ENCODE results near the gene ATP9B. TPM values are rescaled to one million over a fixed set of nuclear protein-coding genes. Genes with fewer than 3 reads are reported as not detected.

ATP9B gene
- total and polyA plus RNA-seq, 7 donors: 6.5 to 66.5 (median 28.1) TPM

DNA sequence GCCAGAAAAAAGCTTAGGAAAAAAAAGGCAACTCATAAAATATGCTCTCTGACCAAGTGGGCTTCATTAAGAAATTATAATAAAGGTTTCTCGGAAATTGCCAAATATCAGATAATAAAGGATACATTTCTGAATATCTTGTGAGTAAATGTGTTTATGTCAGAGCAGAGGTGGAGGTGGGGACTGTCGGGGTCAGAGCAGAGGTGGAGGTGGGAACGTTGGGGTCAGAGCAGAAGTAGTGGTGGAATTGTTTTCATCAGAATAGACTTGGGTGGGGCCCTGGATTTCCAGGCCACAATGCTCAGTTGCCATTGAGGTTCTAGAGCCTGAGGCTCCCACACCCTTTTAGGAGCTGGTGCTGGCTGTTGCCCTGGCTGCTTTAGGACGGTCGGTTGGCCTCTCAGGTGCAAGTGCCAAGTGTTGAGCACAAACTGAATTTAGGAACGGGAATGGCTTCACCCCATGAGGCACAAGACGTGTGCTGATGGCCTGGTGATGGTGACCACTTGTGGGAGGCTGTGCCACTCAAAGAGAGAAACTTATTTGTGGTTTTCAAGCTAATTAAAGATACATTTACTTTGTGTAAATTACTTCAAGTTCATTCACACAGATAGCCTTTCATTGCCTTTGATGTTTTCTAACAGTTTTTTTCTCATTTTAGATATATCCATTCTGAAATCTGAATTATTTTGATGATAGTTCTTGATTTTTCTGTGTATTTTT lies 131.5 kb downstream of the ATP9B start:
- Histone ChIP-seq H3K4me1 (no peaks in the 10 kb centered on the region), H3K27me3 (no peaks in the 10 kb centered on the region), H3K27ac (no peak overlapping the region), H3K36me3 (peaks cover 0 to 6% (median 0%) of the 10 kb centered on the region in 4 donors), H3K4me3 (no peak overlapping the region), H3K9me3 (no peaks in the 10 kb centered on the region)
- TF ChIP-seq POLR2A (IDR thresholded peaks at IDR 0.05): no peak
- no peak for TF ChIP-seq EP300 (IDR thresholded peaks at IDR 0.05)
- TF ChIP-seq, protein P1, sequence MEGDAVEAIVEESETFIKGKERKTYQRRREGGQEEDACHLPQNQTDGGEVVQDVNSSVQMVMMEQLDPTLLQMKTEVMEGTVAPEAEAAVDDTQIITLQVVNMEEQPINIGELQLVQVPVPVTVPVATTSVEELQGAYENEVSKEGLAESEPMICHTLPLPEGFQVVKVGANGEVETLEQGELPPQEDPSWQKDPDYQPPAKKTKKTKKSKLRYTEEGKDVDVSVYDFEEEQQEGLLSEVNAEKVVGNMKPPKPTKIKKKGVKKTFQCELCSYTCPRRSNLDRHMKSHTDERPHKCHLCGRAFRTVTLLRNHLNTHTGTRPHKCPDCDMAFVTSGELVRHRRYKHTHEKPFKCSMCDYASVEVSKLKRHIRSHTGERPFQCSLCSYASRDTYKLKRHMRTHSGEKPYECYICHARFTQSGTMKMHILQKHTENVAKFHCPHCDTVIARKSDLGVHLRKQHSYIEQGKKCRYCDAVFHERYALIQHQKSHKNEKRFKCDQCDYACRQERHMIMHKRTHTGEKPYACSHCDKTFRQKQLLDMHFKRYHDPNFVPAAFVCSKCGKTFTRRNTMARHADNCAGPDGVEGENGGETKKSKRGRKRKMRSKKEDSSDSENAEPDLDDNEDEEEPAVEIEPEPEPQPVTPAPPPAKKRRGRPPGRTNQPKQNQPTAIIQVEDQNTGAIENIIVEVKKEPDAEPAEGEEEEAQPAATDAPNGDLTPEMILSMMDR (IDR thresholded peaks at IDR 0.05): no peak
- no peak for TF ChIP-seq POLR2AphosphoS5 (IDR thresholded peaks at IDR 0.05)
- intact Hi-C loops (cut with DNase I): no loop called here
- peak; percentile 82 for DNase-seq
- 84 to 85% methylated on average over 7 of the region's 7 CpGs for WGBS, 2 donors

DNA sequence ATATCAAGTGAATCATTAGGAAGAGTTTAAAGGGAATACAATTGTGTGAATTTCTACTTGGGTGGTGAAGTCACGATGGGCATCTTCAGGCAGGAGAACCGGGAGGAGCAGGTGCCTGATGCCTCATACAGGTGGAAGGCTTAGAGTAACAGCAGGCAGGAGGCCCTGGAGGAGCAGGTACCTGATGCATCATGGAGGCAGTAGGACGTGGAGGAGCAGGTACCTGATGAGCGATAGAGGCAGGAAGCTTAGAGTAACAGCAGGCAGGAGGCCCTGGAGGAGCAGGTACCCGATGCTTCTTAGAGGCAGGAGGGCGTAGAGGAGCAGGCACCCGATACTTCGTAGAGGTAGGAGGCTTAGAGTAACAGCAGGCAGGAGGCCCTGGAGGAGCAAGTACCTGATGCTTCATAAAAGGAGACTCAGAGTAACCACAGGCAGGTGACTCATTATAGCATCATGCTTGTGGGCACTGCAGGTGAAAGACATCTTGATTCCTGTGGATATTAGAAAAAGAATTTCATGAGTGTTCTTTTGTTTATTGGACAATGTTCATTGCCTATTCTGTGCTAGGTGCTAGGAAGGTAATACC lies 133.9 kb downstream of the ATP9B start:
- Histone ChIP-seq H3K27ac (no peak overlapping the region), H3K36me3 (peaks cover 0 to 10% (median 8%) of the 10 kb centered on the region in 4 donors), H3K4me1 (no peaks in the 10 kb centered on the region), H3K4me3 (no peak overlapping the region), H3K27me3 (no peaks in the 10 kb centered on the region), H3K9me3 (no peaks in the 10 kb centered on the region)
- TF ChIP-seq EP300 (IDR thresholded peaks at IDR 0.05): no peak
- no peak for TF ChIP-seq POLR2A (IDR thresholded peaks at IDR 0.05)
- DNase-seq: no peak
- intact Hi-C loops (cut with DNase I): no loop called here
- 91% methylated on average over 8 of the region's 8 CpGs for WGBS, 2 donors

DNA sequence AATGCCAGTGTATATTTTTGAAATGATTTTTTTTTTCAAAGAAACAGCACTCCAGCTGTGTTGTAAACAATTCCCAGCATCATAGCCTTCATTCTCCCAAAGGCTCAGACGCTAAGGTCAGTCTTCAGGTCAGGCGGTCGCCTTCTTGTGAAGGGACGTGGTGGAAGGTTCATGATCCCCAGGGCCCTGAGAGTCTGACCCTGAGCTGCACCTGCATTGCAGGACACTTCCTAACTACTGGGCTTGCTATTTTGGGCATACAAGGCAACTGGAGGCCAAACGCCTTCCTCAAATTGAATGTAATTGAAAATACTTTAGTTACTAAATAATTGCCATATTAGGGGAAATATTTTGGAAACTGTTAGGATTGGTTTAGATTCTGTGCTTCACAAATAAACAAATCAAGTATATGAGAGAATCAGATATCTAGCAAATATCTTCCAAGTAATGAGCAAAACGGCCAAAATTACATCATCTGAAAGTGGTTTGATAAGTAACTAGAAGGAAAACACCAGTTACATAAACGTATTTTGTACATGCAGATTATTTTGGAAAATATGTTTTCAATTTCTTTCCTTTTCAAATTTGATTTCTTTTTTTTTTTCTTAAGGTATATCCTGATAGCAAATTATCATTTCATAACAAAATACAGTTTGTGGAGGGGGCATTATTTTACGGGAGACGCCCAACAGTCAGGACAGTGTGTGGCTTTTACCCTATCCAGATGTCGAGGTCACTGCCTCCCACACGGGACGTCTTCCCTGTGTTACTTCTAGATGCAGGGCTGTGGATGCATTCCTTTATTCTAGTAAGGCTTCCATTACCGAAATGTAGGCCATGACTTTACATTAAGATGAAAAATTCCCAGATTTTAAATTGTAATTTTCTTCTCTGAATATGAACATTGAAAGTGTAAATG lies 136.0 kb downstream of the ATP9B start:
- no peak for DNase-seq
- Histone ChIP-seq H3K36me3 (peaks cover 0 to 10% (median 8%) of the 10 kb centered on the region in 4 donors), H3K27ac (no peak overlapping the region), H3K9me3 (no peaks in the 10 kb centered on the region), H3K4me3 (no peak overlapping the region), H3K4me1 (no peaks in the 10 kb centered on the region), H3K27me3 (no peaks in the 10 kb centered on the region)
- no peak for TF ChIP-seq POLR2AphosphoS5 (IDR thresholded peaks at IDR 0.05)
- no peak for TF ChIP-seq EP300 (IDR thresholded peaks at IDR 0.05)
- TF ChIP-seq, protein P1 (IDR thresholded peaks at IDR 0.05): no peak
- no peak for TF ChIP-seq POLR2A (IDR thresholded peaks at IDR 0.05)
- intact Hi-C loops (cut with DNase I): no loop called here
- 89 to 92% methylated on average over 13 of the region's 13 CpGs for WGBS, 2 donors

DNA sequence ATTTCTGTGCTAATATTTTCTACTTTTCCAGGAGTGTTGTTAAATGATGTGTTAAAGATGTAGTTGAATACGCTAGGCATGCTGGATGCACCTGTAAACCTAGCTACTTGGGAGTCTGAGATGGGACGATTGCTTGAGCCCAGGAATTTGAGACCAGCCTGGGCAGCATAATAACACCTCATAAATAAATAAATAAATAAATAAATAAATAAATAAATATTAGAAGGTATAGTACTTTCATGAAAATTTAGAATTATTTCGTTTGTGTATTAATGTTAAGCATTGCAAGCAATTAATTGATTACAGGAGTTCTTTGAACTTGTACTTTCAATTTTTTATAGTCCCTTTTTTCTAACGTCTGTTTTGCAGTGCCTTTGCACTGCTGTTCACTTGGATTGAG lies 137.2 kb downstream of the ATP9B start:
- TF ChIP-seq POLR2AphosphoS5 (IDR thresholded peaks at IDR 0.05) (no peak), EP300 (IDR thresholded peaks at IDR 0.05) (no peak), POLR2A (IDR thresholded peaks at IDR 0.05) (no peak)
- TF ChIP-seq, protein P1 (IDR thresholded peaks at IDR 0.05): no peak
- WGBS, 2 donors: 92 to 93% methylated on average over 4 of the region's 4 CpGs

DNA sequence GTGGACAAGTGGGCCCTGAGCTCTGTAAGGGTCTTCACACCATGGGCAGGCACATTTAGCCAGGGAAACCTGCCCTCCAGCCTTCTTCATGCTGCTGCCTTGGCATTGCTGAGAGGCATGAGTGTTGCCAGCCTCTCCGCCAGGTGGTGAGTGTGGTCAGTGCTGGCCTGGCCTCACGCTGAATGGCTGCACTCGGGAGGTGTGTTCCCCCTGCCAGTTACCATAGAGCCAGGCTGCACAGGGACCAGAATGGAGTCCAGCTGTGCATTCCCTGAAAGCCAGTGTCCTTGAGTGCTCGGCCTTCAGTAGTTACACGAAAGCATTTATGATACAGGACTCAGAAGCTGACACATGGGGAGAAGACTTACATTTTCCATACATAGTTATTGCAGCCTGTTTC lies 139.7 kb downstream of the ATP9B start:
- H3K9me3 ChIP-seq: no peaks in the 10 kb centered on the region
- no peaks in the 10 kb centered on the region for H3K27me3 ChIP-seq
- intact Hi-C loops (cut with DNase I): no loop called here
- H3K4me3 ChIP-seq: no peak overlapping the region
- WGBS, 2 donors: 88 to 94% methylated on average over 5 of the region's 5 CpGs
- no peaks in the 10 kb centered on the region for H3K4me1 ChIP-seq
- TF ChIP-seq POLR2AphosphoS5 (IDR thresholded peaks at IDR 0.05) (no peak), POLR2A (IDR thresholded peaks at IDR 0.05) (no peak), EP300 (IDR thresholded peaks at IDR 0.05) (no peak)
- TF ChIP-seq, protein P1 (IDR thresholded peaks at IDR 0.05): no peak
- no peak overlapping the region for H3K27ac ChIP-seq
- no peak for DNase-seq
- peaks cover 0 to 10% (median 8%) of the 10 kb centered on the region in 4 donors for H3K36me3 ChIP-seq

More for the DNA sequence above, 137.2 kb downstream of the ATP9B start:
- DNase-seq: no peak
- Histone ChIP-seq H3K36me3 (peaks cover 0 to 10% (median 8%) of the 10 kb centered on the region in 4 donors), H3K27me3 (no peaks in the 10 kb centered on the region), H3K4me1 (no peaks in the 10 kb centered on the region), H3K9me3 (no peaks in the 10 kb centered on the region), H3K27ac (no peak overlapping the region), H3K4me3 (no peak overlapping the region)
- intact Hi-C loops (cut with DNase I): no loop called here

Measured in sigmoid colon (tissue), 7 donors.